MM.1S (cell line): ENCODE data around the gene UNC13B.

Source experiments
- DNase-seq: peaks from one replicate; pipeline ENCODE4 v3.0.0-alpha.2; 2015
- H2AFZ ChIP-seq: fragments of 300-600 bp; sonication (generic); 2 replicates; pipeline ENCODE4 v1.6.0; 2016; ENCODE audit warnings: antibody characterized with exemption, low read length
- H3F3A ChIP-seq: fragments of 300-600 bp; sonication (generic); 2 replicates; pipeline ENCODE4 v1.6.1; 2016; ENCODE audit warnings: mild to moderate bottlenecking, antibody characterized with exemption, low read length, moderate library complexity, mixed read lengths; ENCODE audit not compliant: insufficient read depth
- H3K27ac ChIP-seq: fragments of 300-600 bp; sonication (generic); 2 replicates; pipeline ENCODE4 v1.5.1; 2016; ENCODE audit warnings: mild to moderate bottlenecking, low read length
- H3K27me3 ChIP-seq: fragments of 300-600 bp; sonication (generic); replicated peaks from 2 replicates; pipeline ENCODE4 v1.6.0; 2016; ENCODE audit warnings: low read length; ENCODE audit not compliant: insufficient read depth
- H3K36me3 ChIP-seq: fragments of 300-600 bp; sonication (generic); replicated peaks from 2 replicates; pipeline ENCODE4 v1.6.1; 2016; ENCODE audit warnings: mild to moderate bottlenecking, low read length, mixed read lengths; ENCODE audit not compliant: insufficient read depth
- H3K4me1 ChIP-seq: fragments of 300-600 bp; sonication (generic); 2 replicates; pipeline ENCODE4 v1.6.1; 2016; ENCODE audit warnings: low read length, mixed read lengths
- H3K4me2 ChIP-seq: fragments of 300-600 bp; sonication (generic); 2 replicates; pipeline ENCODE4 v1.6.0; 2016; ENCODE audit warnings: low read depth, low read length
- H3K4me3 ChIP-seq: fragments of 300-600 bp; sonication (generic); 2 replicates; pipeline ENCODE4 v1.5.1; 2016; ENCODE audit warnings: low read length, mixed read lengths
- H3K79me2 ChIP-seq: fragments of 300-600 bp; sonication (generic); 2 replicates; pipeline ENCODE4 v1.6.1; 2016; ENCODE audit warnings: mixed run types, low read length, mixed read lengths
- H3K9ac ChIP-seq: fragments of 300-600 bp; sonication (generic); 2 replicates; pipeline ENCODE4 v1.6.1; 2016; ENCODE audit warnings: low read length, mixed read lengths
- H3K9me2 ChIP-seq: fragments of 300-600 bp; sonication (generic); replicated peaks from 2 replicates; pipeline ENCODE4 v1.6.1; 2016; ENCODE audit warnings: mild to moderate bottlenecking, low read length, mixed read lengths; ENCODE audit not compliant: insufficient read depth
- H3K9me3 ChIP-seq: fragments of 300-600 bp; sonication (generic); replicated peaks from 2 replicates; pipeline ENCODE4 v1.6.1; 2016; ENCODE audit warnings: mild to moderate bottlenecking, low read length, mixed read lengths; ENCODE audit not compliant: insufficient read depth
- H4K20me1 ChIP-seq: fragments of 300-600 bp; sonication (generic); 2 replicates; pipeline ENCODE4 v1.6.1; 2016; ENCODE audit warnings: mild to moderate bottlenecking, low read length, moderate library complexity, mixed read lengths; ENCODE audit not compliant: insufficient read depth
- EZH2 ChIP-seq: fragments of 300-600 bp; sonication (generic); optimal IDR thresholded peaks from 2 replicates; pipeline ENCODE3; 2017; ENCODE audit warnings: low read depth, mild to moderate bottlenecking, antibody characterized with exemption, low read length, mixed read lengths
- EZH2phosphoT487 ChIP-seq: fragments of 300-600 bp; sonication (generic); IDR thresholded peaks from 2 replicates; pipeline ENCODE4 v1.6.1; 2018; ENCODE audit warnings: antibody characterized with exemption, low read length
- TF ChIP-seq, protein P1 (sequence below): fragments of 300-600 bp; sonication (generic); IDR thresholded peaks from 2 replicates; pipeline ENCODE4 v1.5.1; 2016; ENCODE audit warnings: antibody characterized with exemption, low read length, mixed read lengths

UNC13B gene

GRCh38 chr9:35277171-35277520 is 115.3 kb downstream of the UNC13B start:
- no peak overlapping the region for H3K4me3 ChIP-seq
- H3K27ac ChIP-seq, result no peak overlapping the region
- no peaks in the 10 kb centered on the region for H3K27me3 ChIP-seq
- H4K20me1 ChIP-seq, result no peaks in the 10 kb centered on the region
- no peak overlapping the region for H3K9ac ChIP-seq
- H3K9me3 ChIP-seq, result no peaks in the 10 kb centered on the region
- no peak for DNase-seq
- H3K36me3 ChIP-seq, result no peaks in the 10 kb centered on the region
- no peaks in the 10 kb centered on the region for H3F3A ChIP-seq
- H3K4me2 ChIP-seq, result no peak overlapping the region
- H3K4me1 ChIP-seq, result no peaks in the 10 kb centered on the region
- no peak overlapping the region for H2AFZ ChIP-seq
- no peaks in the 10 kb centered on the region for H3K79me2 ChIP-seq
- TF ChIP-seq EZH2 (no peak), EZH2phosphoT487 (no peak)
- TF ChIP-seq, protein P1, sequence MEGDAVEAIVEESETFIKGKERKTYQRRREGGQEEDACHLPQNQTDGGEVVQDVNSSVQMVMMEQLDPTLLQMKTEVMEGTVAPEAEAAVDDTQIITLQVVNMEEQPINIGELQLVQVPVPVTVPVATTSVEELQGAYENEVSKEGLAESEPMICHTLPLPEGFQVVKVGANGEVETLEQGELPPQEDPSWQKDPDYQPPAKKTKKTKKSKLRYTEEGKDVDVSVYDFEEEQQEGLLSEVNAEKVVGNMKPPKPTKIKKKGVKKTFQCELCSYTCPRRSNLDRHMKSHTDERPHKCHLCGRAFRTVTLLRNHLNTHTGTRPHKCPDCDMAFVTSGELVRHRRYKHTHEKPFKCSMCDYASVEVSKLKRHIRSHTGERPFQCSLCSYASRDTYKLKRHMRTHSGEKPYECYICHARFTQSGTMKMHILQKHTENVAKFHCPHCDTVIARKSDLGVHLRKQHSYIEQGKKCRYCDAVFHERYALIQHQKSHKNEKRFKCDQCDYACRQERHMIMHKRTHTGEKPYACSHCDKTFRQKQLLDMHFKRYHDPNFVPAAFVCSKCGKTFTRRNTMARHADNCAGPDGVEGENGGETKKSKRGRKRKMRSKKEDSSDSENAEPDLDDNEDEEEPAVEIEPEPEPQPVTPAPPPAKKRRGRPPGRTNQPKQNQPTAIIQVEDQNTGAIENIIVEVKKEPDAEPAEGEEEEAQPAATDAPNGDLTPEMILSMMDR, result no peak
- no peaks in the 10 kb centered on the region for H3K9me2 ChIP-seq

DNA sequence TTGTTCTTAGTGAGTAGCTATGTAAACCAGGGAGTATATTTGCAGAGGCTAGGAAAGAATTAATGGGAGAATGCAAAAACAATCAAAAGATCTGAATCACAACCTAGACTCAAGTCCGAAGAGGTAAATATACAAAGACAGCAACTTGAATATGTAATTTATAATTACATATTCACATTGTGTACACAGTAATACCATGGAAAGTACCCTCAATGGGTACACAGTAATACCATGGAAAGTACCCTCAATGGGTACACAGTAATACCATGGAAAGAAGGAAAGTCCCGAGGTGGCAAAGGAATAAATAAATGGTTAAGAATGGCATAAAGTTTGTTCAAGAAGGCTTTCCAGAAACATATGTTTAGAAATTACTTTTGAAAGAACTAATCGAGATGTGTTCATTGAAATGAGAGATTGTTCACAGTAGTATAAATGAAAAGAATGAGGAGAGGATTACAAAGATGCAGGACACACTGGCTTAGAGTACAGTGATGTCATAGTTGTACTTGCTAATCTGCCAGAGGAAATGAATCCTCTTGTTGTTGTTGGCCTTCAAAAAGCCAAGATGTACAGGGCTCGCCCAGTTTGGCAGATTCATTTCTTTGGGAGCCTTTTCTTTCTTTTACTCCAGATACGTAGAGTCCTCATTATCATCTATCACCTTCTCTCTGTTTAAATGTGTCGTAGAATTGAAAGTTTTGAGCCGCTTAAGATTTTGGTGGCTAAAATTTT is 116.0 kb downstream of the UNC13B start:
- Histone ChIP-seq H3K9ac (no peak overlapping the region), H3K27me3 (no peaks in the 10 kb centered on the region), H3K4me1 (no peaks in the 10 kb centered on the region), H3K36me3 (no peaks in the 10 kb centered on the region), H3K9me2 (no peaks in the 10 kb centered on the region), H4K20me1 (no peaks in the 10 kb centered on the region), H3K4me2 (no peak overlapping the region), H3K27ac (no peak overlapping the region), H2AFZ (no peak overlapping the region), H3K9me3 (no peaks in the 10 kb centered on the region), H3F3A (no peaks in the 10 kb centered on the region), H3K79me2 (no peaks in the 10 kb centered on the region), H3K4me3 (no peak overlapping the region)
- DNase-seq, result no peak
- TF ChIP-seq, protein P1, result no peak
- TF ChIP-seq EZH2phosphoT487 (no peak), EZH2 (no peak)

GRCh38 chr9:35279946-35280345 is 118.1 kb downstream of the UNC13B start:
- Histone ChIP-seq H3K9ac (no peak overlapping the region), H3K4me2 (no peak overlapping the region), H3K36me3 (no peaks in the 10 kb centered on the region), H3K4me1 (no peaks in the 10 kb centered on the region), H3K4me3 (no peak overlapping the region), H3K9me2 (no peaks in the 10 kb centered on the region), H3K27ac (no peak overlapping the region), H3K27me3 (no peaks in the 10 kb centered on the region), H3K79me2 (no peaks in the 10 kb centered on the region), H2AFZ (no peak overlapping the region), H3K9me3 (no peaks in the 10 kb centered on the region), H3F3A (no peaks in the 10 kb centered on the region), H4K20me1 (no peaks in the 10 kb centered on the region)
- no peak for TF ChIP-seq EZH2
- TF ChIP-seq, protein P1, result no peak
- no peak for TF ChIP-seq EZH2phosphoT487
- DNase-seq, result no peak
